HG03439 (cell line): Measurements from ENCODE around the gene ZNF524.

Experiments used
- ATAC-seq: cut with Tn5 transposase; IDR thresholded peaks from one replicate; pipeline ENCODE4 v1.9.1; 2021; ENCODE audit warnings: mild to moderate bottlenecking, moderate library complexity; ENCODE audit not compliant: unreplicated experiment

ZNF524 gene

GRCh38 chr19:55652311-55653128 lies 52.4 kb downstream of the ZNF524 start:
- no peak for ATAC-seq
